NCI-H748 treated with DMSO at 0.1 percent for 48 hours (cell line): ENCODE results near the gene NRXN3.
"Not testable (repeated sequence)": the region's sequence is repeated elsewhere in the genome, so short reads cannot be mapped to it uniquely, and the experiment has no call there.

ENCODE experiments used
- DNase-seq: peaks from one replicate; lab custom pipeline; 2025; lab: John Stamatoyannopoulos, UW

Gene NRXN3

DNA sequence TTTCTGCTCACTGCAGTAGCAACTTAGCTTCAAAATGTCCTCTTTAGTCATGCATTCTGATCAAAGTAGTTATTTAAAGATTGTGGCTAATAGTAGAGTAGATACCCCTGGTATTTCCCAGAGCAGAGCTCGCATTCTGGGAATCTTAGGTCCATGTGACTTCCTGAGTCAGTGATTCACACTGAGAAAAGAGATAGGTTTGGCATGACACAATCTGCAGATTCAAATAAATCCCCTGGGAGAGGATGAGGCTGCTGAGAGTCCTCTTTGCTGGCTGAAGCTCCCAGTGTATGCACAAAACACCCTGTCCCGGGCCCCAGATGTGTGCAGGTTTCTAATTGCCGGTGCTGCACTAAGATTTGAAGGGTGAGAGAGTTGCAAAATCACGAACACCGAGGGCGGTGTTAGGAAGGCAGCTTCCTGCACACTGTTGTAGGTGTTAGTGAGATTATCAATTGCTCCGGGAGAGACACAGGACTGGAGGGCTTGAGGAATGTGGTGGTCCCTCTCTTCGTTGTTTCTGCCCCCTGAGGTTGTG is 233.2 kb downstream of the NRXN3 start:
- no peak for DNase-seq

DNA sequence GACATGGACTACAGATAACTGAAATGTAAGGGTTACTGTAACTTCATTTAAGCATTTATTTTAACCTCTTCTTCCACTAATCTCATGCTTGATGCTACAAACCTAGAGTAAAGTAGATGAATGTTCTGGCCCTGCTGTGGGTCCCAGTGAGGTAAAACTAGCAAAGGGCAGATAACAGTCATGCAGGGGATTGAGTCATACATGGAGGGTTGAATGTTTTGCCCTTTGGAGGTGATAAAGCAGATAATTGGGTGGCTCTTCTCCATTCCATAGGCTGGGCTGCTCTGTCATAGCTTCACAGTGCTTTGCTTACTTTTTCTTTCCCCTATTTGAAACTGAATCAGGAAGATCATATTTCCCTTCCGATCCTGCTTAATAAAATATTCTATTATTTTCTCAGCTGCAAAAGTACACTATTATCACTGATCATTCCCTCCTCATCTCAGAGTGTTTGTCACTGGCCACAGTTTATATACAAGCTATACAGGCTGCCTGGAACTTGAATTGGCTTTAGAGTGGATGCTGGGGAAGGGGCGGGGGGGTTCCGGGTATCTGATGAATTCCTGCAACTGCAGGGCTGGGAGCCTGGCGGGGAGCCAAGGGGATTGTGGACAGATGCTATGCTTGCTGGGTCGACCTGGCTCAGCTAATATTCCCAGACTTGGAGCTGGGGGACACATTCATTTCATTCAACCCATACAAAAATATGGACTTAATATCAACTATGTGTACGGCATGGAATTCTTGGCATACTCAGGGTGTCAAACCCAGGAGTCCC is 235.1 kb downstream of the NRXN3 start:
- peak; percentile 22 for DNase-seq

DNA sequence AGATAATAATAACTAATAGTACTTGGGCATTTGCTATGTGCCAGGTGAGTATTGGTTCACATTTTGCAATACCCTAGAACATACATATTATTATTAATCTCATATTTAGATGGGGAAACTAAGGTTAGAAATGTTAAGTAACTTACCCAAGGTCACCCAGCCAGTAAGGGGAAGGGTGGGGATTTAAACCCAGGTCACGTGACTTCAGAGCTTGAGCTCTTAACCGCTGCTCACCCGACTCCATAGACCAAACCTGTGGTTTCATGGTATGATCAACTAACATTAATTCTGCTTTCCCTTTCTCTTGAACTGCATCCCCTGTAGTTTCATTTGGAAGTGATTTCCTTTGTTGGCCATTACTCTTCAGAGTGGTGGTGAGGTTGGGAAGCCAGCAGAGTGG is 242.3 kb downstream of the NRXN3 start:
- no peak for DNase-seq

- DNase-seq, result no peak
Measured at GRCh38 chr14:78414172-78414571, 244.0 kb downstream of the NRXN3 start.

DNA sequence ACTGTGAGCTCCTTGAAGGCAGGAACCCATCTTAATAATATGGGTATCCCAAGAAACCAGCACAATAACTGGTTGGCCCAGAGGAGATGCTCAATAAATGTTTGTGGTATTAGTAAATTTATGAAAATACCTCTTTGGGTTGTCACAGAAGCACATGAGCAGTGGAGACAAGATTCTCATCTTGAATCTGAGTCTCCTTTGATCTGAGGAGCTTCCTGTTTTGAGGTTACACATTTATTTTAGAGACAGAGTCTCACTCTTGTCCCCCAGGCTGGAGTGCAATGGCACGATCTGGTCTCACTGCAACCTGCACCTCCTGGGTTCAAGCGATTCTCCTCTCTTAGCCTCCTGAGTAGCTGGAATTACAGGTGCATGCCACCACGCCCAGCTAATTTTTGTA is 247.4 kb downstream of the NRXN3 start:
- no peak for DNase-seq

DNA sequence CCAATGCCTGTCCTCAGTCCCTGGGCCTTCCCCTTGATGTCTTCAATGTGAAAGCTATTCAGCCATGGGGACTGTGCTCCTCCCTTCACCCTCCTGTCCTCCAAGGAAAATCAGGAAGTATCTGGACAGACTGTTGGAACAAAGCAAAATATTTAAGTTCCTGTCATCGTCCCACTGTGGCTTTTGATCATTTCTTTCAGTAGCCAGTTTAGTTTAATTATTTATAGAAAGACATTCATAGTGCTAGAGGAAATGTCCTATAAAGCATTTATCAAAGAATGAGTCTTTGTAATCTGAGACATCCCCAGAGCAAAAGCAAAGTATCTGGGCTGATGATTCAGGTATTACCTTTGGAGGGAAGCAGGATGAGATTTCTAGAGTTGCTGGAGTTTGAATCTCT is 254.1 kb downstream of the NRXN3 start:
- no peak for DNase-seq

DNA sequence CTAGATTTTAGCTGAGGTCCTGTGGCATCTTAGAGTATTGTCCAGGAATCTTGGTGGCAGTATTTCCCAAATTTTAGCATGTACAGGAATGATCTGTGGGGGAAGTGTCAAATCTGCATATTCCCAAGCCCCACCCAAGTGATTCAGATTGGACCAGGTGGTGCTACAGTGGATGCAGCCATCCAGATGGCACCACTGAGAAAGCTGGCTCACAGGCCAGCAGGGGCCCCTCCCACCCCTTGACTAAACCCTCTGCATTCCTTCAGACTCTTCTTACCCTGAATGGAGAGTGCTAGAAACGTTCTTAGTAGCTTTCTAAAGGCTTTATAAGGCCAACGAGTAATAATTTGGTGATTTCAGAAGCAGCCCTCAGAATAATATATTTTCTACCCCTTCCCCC is 255.2 kb downstream of the NRXN3 start:
- DNase-seq, result no peak

- no peak for DNase-seq
Measured at GRCh38 chr14:78425782-78426181, 255.6 kb downstream of the NRXN3 start.

DNA sequence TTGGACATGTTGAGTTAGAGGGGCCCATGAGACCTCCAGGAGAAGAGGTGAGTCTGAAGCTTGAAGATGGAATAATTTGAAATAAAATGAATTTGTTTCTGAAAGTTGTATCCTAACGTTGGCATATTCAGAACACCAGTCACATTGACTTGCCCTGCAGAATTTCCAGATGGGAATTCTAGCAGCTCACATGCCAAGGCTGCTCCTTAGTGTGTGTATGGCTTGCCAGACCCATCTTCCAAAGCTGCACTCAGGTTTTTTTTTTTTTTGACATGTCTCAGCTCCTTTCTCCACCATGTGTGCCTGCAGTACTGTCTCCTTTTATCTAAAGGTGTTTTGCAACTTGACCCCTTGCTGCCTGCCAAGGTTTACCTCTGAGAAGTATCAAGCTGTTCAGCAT is 261.9 kb downstream of the NRXN3 start:
- DNase-seq, result no peak

DNA sequence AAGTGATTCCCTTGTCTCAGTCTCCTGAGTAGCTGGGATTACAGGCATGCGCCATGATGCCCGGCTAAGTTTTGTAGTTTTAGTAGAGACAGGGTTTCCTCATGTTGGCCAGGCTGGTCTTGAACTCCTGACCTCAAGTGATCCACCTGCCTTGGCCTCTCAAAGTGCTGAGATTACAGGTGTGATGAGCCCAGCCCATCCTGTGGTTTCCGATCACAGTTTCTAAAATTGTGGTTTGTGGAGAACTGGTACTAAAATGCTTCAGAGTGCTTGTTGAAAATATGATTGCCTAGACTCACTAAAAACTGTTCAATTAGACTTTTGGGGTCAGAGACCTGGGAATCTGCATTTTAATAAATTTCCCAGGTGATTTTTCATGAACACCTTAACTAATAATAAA is 267.3 kb downstream of the NRXN3 start:
- DNase-seq, result not testable (repeated sequence)

- DNase-seq, result no peak
Measured at GRCh38 chr14:78440356-78440894, 270.3 kb downstream of the NRXN3 start.

- DNase-seq, result no peak
Measured at GRCh38 chr14:78443834-78444233, 273.7 kb downstream of the NRXN3 start.

DNA sequence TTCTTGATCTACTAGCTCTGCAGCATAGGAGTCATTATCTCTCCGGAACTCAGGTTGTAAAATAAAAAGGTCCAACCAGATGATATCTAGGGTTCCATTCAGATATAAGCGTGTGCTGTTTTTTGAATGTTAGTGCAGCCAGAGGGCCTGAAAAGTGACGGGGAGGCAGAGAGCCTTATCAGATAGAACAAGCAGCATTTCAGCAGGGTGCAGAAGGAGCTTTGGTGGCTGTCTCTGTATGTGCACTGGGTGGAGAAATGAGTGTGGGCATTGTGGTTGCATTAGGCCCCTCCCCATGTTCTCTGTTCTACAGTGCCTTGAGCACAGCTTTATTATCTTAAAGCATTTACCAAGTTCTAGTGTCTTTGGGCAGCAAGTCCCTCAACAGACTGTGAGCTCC is 275.1 kb downstream of the NRXN3 start:
- DNase-seq, result no peak

- no peak for DNase-seq
Measured at GRCh38 chr14:78446807-78447206, 276.6 kb downstream of the NRXN3 start.

DNA sequence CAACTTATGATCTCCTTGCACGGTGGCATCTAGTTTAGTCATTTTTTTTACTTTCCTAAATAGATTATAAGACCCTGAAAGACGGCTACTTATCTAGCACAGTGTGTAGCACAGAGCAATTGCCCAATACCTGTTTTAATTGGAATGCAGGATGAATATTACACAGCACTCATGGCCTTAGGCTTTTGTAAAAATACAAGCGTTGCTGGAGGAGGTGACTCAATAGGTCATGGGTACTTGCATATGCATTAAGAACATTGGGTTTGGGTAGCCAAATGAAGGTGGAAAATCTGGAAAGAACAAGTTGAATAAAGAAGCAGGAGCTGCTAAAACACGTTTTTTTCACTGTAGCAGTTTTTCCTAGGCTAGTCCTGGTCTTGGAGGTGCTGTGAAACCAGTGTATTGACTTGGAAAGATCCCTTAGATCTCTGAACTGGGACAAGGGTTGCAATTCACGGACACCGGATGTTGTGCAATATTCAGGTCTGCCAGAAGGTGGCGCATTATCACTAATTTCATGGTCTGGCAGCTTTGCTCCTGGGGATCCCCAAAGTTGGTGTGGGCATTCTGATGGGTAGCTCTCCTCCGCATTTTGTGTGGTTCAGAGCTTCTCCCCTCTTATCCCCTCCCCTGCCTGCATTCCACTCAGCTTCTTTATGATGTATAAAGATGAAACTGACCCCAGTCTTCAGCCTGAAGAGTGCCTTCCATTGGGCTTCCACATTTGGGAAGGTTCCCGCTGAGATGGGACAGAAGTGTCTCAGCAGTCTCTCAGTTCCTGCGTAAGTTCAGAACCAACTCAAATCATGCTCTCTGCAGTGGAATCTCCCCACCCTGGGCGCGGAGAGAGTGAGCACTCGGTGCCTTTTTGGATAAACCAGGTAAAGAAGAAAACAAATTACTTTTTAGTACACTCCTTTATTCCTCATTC is 278.3 kb downstream of the NRXN3 start:
- DNase-seq, result peak; percentile 62

GRCh38 chr14:78450669-78451318 is 280.6 kb downstream of the NRXN3 start:
- no peak for DNase-seq

- no peak for DNase-seq
Measured at GRCh38 chr14:78451319-78451695, 281.1 kb downstream of the NRXN3 start.

- no peak for DNase-seq
Measured at GRCh38 chr14:78455896-78456435, 285.8 kb downstream of the NRXN3 start.

DNA sequence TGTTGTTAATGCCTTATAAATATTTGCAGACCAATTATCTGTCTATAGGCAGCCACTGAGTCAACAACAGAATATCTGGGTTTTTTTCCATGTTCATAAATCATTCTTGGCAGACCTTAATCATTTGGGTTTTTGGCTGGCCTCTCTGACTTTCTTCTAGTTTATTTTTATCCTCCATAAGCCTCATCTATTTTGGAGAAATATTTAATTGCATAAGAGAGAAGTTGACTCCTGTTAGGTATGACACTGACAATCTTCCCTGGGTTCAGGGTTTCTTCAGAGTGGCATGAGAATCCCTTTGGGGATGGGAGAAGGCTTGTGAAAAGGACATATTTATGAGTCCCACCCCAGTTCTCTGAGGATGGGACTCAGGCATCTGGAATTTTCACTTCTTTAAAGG is 299.8 kb downstream of the NRXN3 start:
- no peak for DNase-seq

- no peak for DNase-seq
Measured at GRCh38 chr14:78479127-78479780, 309.1 kb downstream of the NRXN3 start.

GRCh38 chr14:78484028-78484427 is 313.9 kb downstream of the NRXN3 start:
- no peak for DNase-seq
